Right lung (tissue), 10 donors: ENCODE data around the gene PSMA4. TPM values are rescaled to one million over a fixed set of nuclear protein-coding genes. Genes with fewer than 3 reads are reported as not detected.
A peak's percentile ranks its signal among the peaks of the same experiment; 100 is the strongest.
"Not testable (repeated sequence)": the region's sequence is repeated elsewhere in the genome, so short reads cannot be mapped to it uniquely, and the experiment has no call there.

Source experiments
- DNase-seq, 2 donors: peaks; one replicate each; pipeline ENCODE4 v3.0.0-alpha.2; 2013
- long read RNA-seq, 8 donors: transcript quantifications; one replicate each; lab custom pipeline, GENCODE V29; 2026
- polyA plus RNA-seq, 5 donors: library from polyadenylated mRNA; unstranded; fragments of 120-200 nt; gene quantifications; one replicate each; pipeline versions ENCODE4 v1.2.1 to v1.2.3, GENCODE V29; 2013; ENCODE audit warnings: inconsistent platforms in 1 of 5, low replicate concordance in 1 of 5; ENCODE audit not compliant: insufficient read length in 5 of 5, insufficient read depth in 1 of 5

The PSMA4 gene
- polyA plus RNA-seq, result 100 to 1,000 TPM; 204 to 270 (median 230) TPM
- long read RNA-seq, donor 1, full-length matches to known transcripts, result 136 of 465 reads
- long read RNA-seq, donor 1, partial matches to known transcripts, result 329 of 465 reads
- long read RNA-seq, donor 1, other reads (novel, unspliced or antisense), result 0 of 465 reads
- long read RNA-seq, donor 2, full-length matches to known transcripts, result 102 of 211 reads
- long read RNA-seq, donor 2, partial matches to known transcripts, result 104 of 211 reads
- long read RNA-seq, donor 2, other reads (novel, unspliced or antisense), result 5 of 211 reads
- long read RNA-seq, donor 3, full-length matches to known transcripts, result 82 of 275 reads
- long read RNA-seq, donor 3, partial matches to known transcripts, result 193 of 275 reads
- long read RNA-seq, donor 3, other reads (novel, unspliced or antisense), result 0 of 275 reads
- long read RNA-seq, donor 4, full-length matches to known transcripts, result 57 of 190 reads
- long read RNA-seq, donor 4, partial matches to known transcripts, result 133 of 190 reads
- long read RNA-seq, donor 4, other reads (novel, unspliced or antisense), result 0 of 190 reads
- long read RNA-seq, donor 5, full-length matches to known transcripts, result 152 of 572 reads
- long read RNA-seq, donor 5, partial matches to known transcripts, result 410 of 572 reads
- long read RNA-seq, donor 5, other reads (novel, unspliced or antisense), result 10 of 572 reads
- long read RNA-seq, donor 6, full-length matches to known transcripts, result 130 of 357 reads
- long read RNA-seq, donor 6, partial matches to known transcripts, result 227 of 357 reads
- long read RNA-seq, donor 6, other reads (novel, unspliced or antisense), result 0 of 357 reads
- long read RNA-seq, donor 7, full-length matches to known transcripts, result 95 of 327 reads
- long read RNA-seq, donor 7, partial matches to known transcripts, result 232 of 327 reads
- long read RNA-seq, donor 7, other reads (novel, unspliced or antisense), result 0 of 327 reads
- long read RNA-seq, donor 8, full-length matches to known transcripts, result 61 of 173 reads
- long read RNA-seq, donor 8, partial matches to known transcripts, result 105 of 173 reads
- long read RNA-seq, donor 8, other reads (novel, unspliced or antisense), result 7 of 173 reads

GRCh38 chr15:78540141-78540870 lies at the start of gene PSMA4:
PSMA4 (plus strand) TSS chr15:78540444; CDS start chr15:78541928, 1,484 bp downstream.
- peak; percentile 93 to 94 for DNase-seq

GRCh38 chr15:78492872-78493271 lies 47.4 kb upstream of the PSMA4 start:
- no peak for DNase-seq

- DNase-seq, result no peak
Measured at GRCh38 chr15:78501857-78502256, 38.4 kb upstream of the PSMA4 start.

GRCh38 chr15:78502641-78503040 lies 37.6 kb upstream of the PSMA4 start:
- DNase-seq, result no peak

- DNase-seq, result peak; percentile 91 to 94
Measured at GRCh38 chr15:78506971-78507830, 33.0 kb upstream of the PSMA4 start, which contains the start of gene HYKK. HYKK (plus strand) TSS chr15:78507577; CDS start chr15:78513089, 5,512 bp downstream.

GRCh38 chr15:78507831-78508160 lies 32.4 kb upstream of the PSMA4 start:
- no peak for DNase-seq

- no peak for DNase-seq
Measured at GRCh38 chr15:78508272-78508671, 32.0 kb upstream of the PSMA4 start.

- DNase-seq, result no peak
Measured at GRCh38 chr15:78509726-78510312, 30.4 kb upstream of the PSMA4 start.

GRCh38 chr15:78520035-78520434 lies 20.2 kb upstream of the PSMA4 start:
- DNase-seq, result not testable (repeated sequence)

- DNase-seq, result no peak
Measured at GRCh38 chr15:78524230-78524629, 16.0 kb upstream of the PSMA4 start.

GRCh38 chr15:78527325-78527724 lies 12.9 kb upstream of the PSMA4 start:
- DNase-seq, result no peak

- no peak for DNase-seq
Measured at GRCh38 chr15:78533331-78533730, 6.9 kb upstream of the PSMA4 start.

GRCh38 chr15:78536134-78536533 lies 4.1 kb upstream of the PSMA4 start:
- no peak for DNase-seq

- no peak for DNase-seq
Measured at GRCh38 chr15:78537266-78537905, 2.9 kb upstream of the PSMA4 start.

GRCh38 chr15:78538358-78538757 lies 1.9 kb upstream of the PSMA4 start:
- no peak for DNase-seq

- DNase-seq, result not testable (repeated sequence)
Measured at GRCh38 chr15:78539464-78540140, 642 bp upstream of the PSMA4 start.

GRCh38 chr15:78540871-78541743 lies 863 bp downstream of the PSMA4 start:
- no peak for DNase-seq

- no peak for DNase-seq
Measured at GRCh38 chr15:78541744-78542034, 1.4 kb downstream of the PSMA4 start.
